ENCODE results near the gene ANKRD10. TPM values are rescaled to one million over a fixed set of nuclear protein-coding genes. Genes with fewer than 3 reads are reported as not detected.

ANKRD10 gene
- total RNA-seq, 1 donor from 2014 or later = 212 TPM

- H3K4me3 Mint-ChIP-seq = no peak overlapping the region
- Histone ChIP-seq H3K4me3 (no peak overlapping the region), H3F3A (ENCODE audit: low read depth) (peaks cover 9% of the 10 kb centered on the region), H4K20me1 (ENCODE audit: low read depth) (no peaks in the 10 kb centered on the region), H3K36me3 (no peaks in the 10 kb centered on the region), H3K4me2 (no peak overlapping the region), H2AFZ (replicated peaks) (no peak overlapping the region), H3K9me3 (ENCODE audit: low read depth) (no peaks in the 10 kb centered on the region), H3K4me1 (peaks cover 14% of the 10 kb centered on the region), H3K27ac (no peak overlapping the region), H3K27me3 (no peaks in the 10 kb centered on the region), H3K9ac (no peak overlapping the region), H3K79me2 (ENCODE audit: low read depth) (no peaks in the 10 kb centered on the region)
- no peaks in the 10 kb centered on the region for H3K9me3 Mint-ChIP-seq
- DNase-seq (ENCODE audit: low spot score) = no peak
- H3K27ac Mint-ChIP-seq = no peak overlapping the region
- peaks cover 9% of the 10 kb centered on the region for H3K4me1 Mint-ChIP-seq
- peaks cover 2% of the 10 kb centered on the region for H3K27me3 Mint-ChIP-seq (ENCODE audit: insufficient read depth, low read depth)
- no peaks in the 10 kb centered on the region for H3K36me3 Mint-ChIP-seq
- TF ChIP-seq EZH2phosphoT487 (IDR thresholded peaks at IDR 0.05) (no peak), CTCF (IDR thresholded peaks at IDR 0.05) (no peak), EZH2 (IDR thresholded peaks at IDR 0.05) (no peak)
Observed at GRCh38 chr13:110923086-110923485, 8.2 kb upstream of the ANKRD10 start.

DNA sequence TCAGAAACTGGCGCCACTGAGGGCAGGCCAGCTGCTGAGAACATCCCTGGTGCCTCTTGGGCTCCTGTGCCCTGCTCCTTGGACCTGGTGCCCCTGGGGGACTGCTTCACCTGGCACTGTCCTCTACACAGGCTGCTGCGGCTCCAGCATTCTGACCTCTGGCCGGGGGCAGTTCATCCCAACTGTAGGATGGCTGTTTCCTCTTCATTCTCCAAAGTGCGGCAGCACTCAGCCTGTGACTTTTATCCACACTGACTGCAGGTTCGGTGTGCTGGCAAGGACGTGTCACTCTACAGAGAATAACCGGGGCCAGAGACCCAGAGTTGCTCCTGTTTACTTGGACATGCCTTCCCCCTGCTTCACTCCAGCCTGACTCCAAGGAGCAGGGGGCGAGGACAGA lies 7.6 kb upstream of the ANKRD10 start:
- DNase-seq (ENCODE audit: low spot score) = no peak
- no peaks in the 10 kb centered on the region for H3K79me2 ChIP-seq (ENCODE audit: low read depth)
- TF ChIP-seq EZH2phosphoT487 (IDR thresholded peaks at IDR 0.05) = no peak
- no peak for TF ChIP-seq EZH2 (IDR thresholded peaks at IDR 0.05)
- no peak for TF ChIP-seq CTCF (IDR thresholded peaks at IDR 0.05)
- H2AFZ ChIP-seq (replicated peaks) = no peak overlapping the region
- Mint-ChIP-seq H3K4me1 (peaks cover 9% of the 10 kb centered on the region), H3K27me3 (ENCODE audit: insufficient read depth, low read depth) (peaks cover 2% of the 10 kb centered on the region), H3K36me3 (no peaks in the 10 kb centered on the region), H3K9me3 (no peaks in the 10 kb centered on the region), H3K27ac (no peak overlapping the region), H3K4me3 (no peak overlapping the region)
- no peak overlapping the region for H3K9ac ChIP-seq
- no peaks in the 10 kb centered on the region for H3K27me3 ChIP-seq
- peaks cover 9% of the 10 kb centered on the region for H3F3A ChIP-seq (ENCODE audit: low read depth)
- no peaks in the 10 kb centered on the region for H4K20me1 ChIP-seq (ENCODE audit: low read depth)
- no peaks in the 10 kb centered on the region for H3K36me3 ChIP-seq
- no peaks in the 10 kb centered on the region for H3K9me3 ChIP-seq (ENCODE audit: low read depth)
- no peak overlapping the region for H3K27ac ChIP-seq
- no peak overlapping the region for H3K4me2 ChIP-seq
- no peak overlapping the region for H3K4me3 ChIP-seq
- H3K4me1 ChIP-seq = peaks cover 14% of the 10 kb centered on the region

DNA sequence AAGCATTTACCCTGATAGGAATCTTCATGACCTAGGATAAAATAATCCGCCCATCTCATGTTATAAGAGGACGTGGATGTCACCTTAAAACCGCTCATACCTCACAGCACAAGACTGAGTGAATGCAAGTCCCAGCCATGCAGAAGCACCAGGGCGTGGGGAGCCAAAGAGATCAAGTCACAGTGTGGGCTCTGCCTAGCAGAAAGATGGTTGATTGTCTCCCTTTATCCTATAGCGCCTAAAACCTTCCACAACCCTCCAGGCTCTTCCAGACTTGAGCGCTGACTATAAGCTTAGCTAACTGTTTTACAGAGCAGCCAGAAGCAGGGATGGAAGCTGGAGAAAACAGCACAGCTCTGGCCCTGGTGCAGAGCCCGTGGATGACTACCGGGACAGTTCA lies 6.8 kb upstream of the ANKRD10 start:
- peak; percentile 55 for DNase-seq (ENCODE audit: low spot score)
- Mint-ChIP-seq H3K4me1 (peaks cover 11% of the 10 kb centered on the region), H3K27ac (no peak overlapping the region), H3K9me3 (no peaks in the 10 kb centered on the region), H3K4me3 (no peak overlapping the region), H3K27me3 (ENCODE audit: insufficient read depth, low read depth) (peaks cover 2% of the 10 kb centered on the region), H3K36me3 (no peaks in the 10 kb centered on the region)
- H3K4me1 ChIP-seq = peaks cover 14% of the 10 kb centered on the region
- H3K4me2 ChIP-seq = no peak overlapping the region
- no peak overlapping the region for H3K4me3 ChIP-seq
- H4K20me1 ChIP-seq (ENCODE audit: low read depth) = no peaks in the 10 kb centered on the region
- H3F3A ChIP-seq (ENCODE audit: low read depth) = peaks cover 9% of the 10 kb centered on the region
- TF ChIP-seq EZH2 (IDR thresholded peaks at IDR 0.05) (no peak), CTCF (IDR thresholded peaks at IDR 0.05) (no peak), EZH2phosphoT487 (IDR thresholded peaks at IDR 0.05) (no peak)
- H3K27me3 ChIP-seq = no peaks in the 10 kb centered on the region
- H3K36me3 ChIP-seq = no peaks in the 10 kb centered on the region
- H3K9ac ChIP-seq = no peak overlapping the region
- H3K27ac ChIP-seq = no peak overlapping the region
- no peaks in the 10 kb centered on the region for H3K79me2 ChIP-seq (ENCODE audit: low read depth)
- H3K9me3 ChIP-seq (ENCODE audit: low read depth) = no peaks in the 10 kb centered on the region
- peak overlapping the region; percentile 57 for H2AFZ ChIP-seq (replicated peaks)
